Duodenal mucosa (tissue), 2 donors: Measurements from ENCODE around the gene CACNA1S.

Source experiments
- H3K27ac ChIP-seq: one replicate; pipeline ENCODE4 v1.7.0; 2013; ENCODE audit warnings: low read depth, low read length
- H3K27me3 ChIP-seq, 2 donors: one replicate each; pipeline ENCODE4 v1.7.0; 2013; ENCODE audit warnings: low read length in 2 of 2, control low read depth in 1 of 2; ENCODE audit not compliant: insufficient read depth in 2 of 2, control insufficient read depth in 1 of 2
- H3K36me3 ChIP-seq, 2 donors: one replicate each; pipeline ENCODE4 v1.7.0; 2013; ENCODE audit warnings: low read length in 2 of 2, control low read depth in 1 of 2; ENCODE audit not compliant: insufficient read depth in 2 of 2, control insufficient read depth in 1 of 2
- H3K4me1 ChIP-seq, 2 donors: one replicate each; pipeline ENCODE4 v1.7.0; 2013; ENCODE audit warnings: low read length in 2 of 2, control low read depth in 1 of 2; ENCODE audit not compliant: insufficient read depth in 2 of 2, control insufficient read depth in 1 of 2
- H3K4me3 ChIP-seq, 2 donors: one replicate each; pipeline ENCODE4 v1.7.0; 2013; ENCODE audit warnings: low read length in 2 of 2, low read depth in 1 of 2
- H3K9ac ChIP-seq, 2 donors: one replicate each; pipeline ENCODE4 v1.7.0; 2013; ENCODE audit warnings: low read length in 2 of 2, low read depth in 1 of 2
- H3K9me3 ChIP-seq, 2 donors: one replicate each; pipeline ENCODE4 v1.7.0; 2013; ENCODE audit warnings: low read length in 2 of 2, control low read depth in 1 of 2; ENCODE audit not compliant: control insufficient read depth in 1 of 2

Gene CACNA1S

GRCh38 chr1:201109651-201110050 is 2.6 kb downstream of the CACNA1S start:
- H3K9me3 ChIP-seq: no peaks in the 10 kb centered on the region
- no peaks in the 10 kb centered on the region for H3K36me3 ChIP-seq
- no peaks in the 10 kb centered on the region for H3K27me3 ChIP-seq
- H3K4me3 ChIP-seq: no peak overlapping the region
- peaks cover 0 to 10% of the 10 kb centered on the region in 2 donors for H3K4me1 ChIP-seq
- no peak overlapping the region for H3K27ac ChIP-seq
- H3K9ac ChIP-seq: no peak overlapping the region

- Histone ChIP-seq H3K27ac (no peak overlapping the region), H3K9ac (no peak overlapping the region), H3K36me3 (no peaks in the 10 kb centered on the region), H3K9me3 (no peaks in the 10 kb centered on the region), H3K4me1 (peaks cover 0 to under 1% of the 10 kb centered on the region in 2 donors), H3K4me3 (no peak overlapping the region), H3K27me3 (no peaks in the 10 kb centered on the region)
Observed at GRCh38 chr1:201108614-201109013, 3.6 kb downstream of the CACNA1S start.

- H3K4me3 ChIP-seq: no peak overlapping the region
- no peaks in the 10 kb centered on the region for H3K9me3 ChIP-seq
- H3K27me3 ChIP-seq: no peaks in the 10 kb centered on the region
- H3K36me3 ChIP-seq: no peaks in the 10 kb centered on the region
- H3K27ac ChIP-seq: no peak overlapping the region
- H3K9ac ChIP-seq: no peak overlapping the region
- no peaks in the 10 kb centered on the region for H3K4me1 ChIP-seq
Observed at GRCh38 chr1:201105688-201106087, 6.5 kb downstream of the CACNA1S start.

GRCh38 chr1:201104141-201104540 is 8.1 kb downstream of the CACNA1S start:
- Histone ChIP-seq H3K4me3 (no peak overlapping the region), H3K9me3 (no peaks in the 10 kb centered on the region), H3K27ac (no peak overlapping the region), H3K36me3 (no peaks in the 10 kb centered on the region), H3K27me3 (no peaks in the 10 kb centered on the region), H3K9ac (no peak overlapping the region), H3K4me1 (no peaks in the 10 kb centered on the region)

DNA sequence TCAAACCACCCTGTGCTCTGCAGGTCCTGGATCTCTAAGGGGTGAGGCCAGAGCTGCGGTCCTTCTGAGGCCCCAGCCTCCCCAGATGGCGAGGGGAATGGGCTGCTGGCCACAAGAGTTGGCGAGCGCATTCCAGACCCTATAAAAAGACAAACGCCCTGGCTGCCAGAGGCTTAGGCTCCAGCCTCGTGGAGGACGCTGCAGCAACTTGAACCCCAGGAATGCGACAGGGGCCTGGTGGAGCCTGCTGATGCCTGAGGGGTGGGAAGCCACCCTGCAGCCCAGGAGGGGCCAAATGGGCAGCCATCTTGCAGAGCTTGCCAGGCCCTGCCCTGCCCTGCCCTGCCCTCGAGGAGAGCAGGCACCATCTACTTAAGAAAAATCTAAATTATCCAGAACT is 8.6 kb downstream of the CACNA1S start:
- Histone ChIP-seq H3K27ac (no peak overlapping the region), H3K27me3 (no peaks in the 10 kb centered on the region), H3K4me1 (no peaks in the 10 kb centered on the region), H3K36me3 (no peaks in the 10 kb centered on the region), H3K4me3 (no peak overlapping the region), H3K9ac (no peak overlapping the region), H3K9me3 (no peaks in the 10 kb centered on the region)

GRCh38 chr1:201100169-201100930 is 11.9 kb downstream of the CACNA1S start:
- Histone ChIP-seq H3K9ac (no peak overlapping the region), H3K4me1 (no peaks in the 10 kb centered on the region), H3K27me3 (peaks cover 0 to 3% of the 10 kb centered on the region in 2 donors), H3K27ac (no peak overlapping the region), H3K4me3 (no peak overlapping the region), H3K36me3 (no peaks in the 10 kb centered on the region), H3K9me3 (no peaks in the 10 kb centered on the region)

DNA sequence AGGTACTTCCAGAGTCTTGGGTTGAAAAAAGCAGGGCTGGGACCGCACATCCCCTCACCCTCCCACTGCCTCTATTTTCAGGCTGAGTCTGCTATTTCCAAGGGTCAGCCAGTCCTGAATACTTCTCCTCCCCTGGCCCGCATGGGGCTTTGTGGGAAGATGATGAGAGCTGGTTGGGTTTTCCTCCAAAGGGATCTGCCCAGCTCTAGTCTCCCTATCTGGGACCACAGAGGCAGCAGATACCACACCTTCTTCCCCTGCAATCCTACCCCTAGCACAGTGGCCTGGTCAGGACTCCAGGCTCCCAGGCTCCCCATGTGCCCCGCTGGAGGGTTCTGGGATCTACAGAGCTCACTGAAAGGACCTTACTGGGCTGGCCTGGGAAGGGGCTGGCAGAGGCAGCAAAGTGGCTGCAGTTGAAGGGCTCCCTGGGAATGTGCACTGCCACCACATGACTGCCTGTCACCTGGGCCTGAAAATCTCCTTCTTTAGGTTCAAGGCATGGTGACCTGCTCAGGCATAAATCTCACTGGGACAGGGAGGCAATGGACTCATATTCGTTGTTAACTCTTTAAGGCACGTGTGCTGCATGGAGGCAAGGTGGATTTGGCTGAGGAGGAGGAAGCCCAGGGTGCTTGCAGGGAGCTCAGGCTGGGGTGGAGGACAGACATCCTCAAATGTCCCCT is 13.1 kb downstream of the CACNA1S start:
- Histone ChIP-seq H3K4me1 (no peaks in the 10 kb centered on the region), H3K27ac (no peak overlapping the region)

GRCh38 chr1:201096977-201097856 is 15.0 kb downstream of the CACNA1S start:
- Histone ChIP-seq H3K4me1 (no peaks in the 10 kb centered on the region), H3K27me3 (peaks cover 0 to 3% of the 10 kb centered on the region in 2 donors), H3K4me3 (no peak overlapping the region), H3K27ac (no peak overlapping the region), H3K9ac (no peak overlapping the region), H3K36me3 (no peaks in the 10 kb centered on the region), H3K9me3 (no peaks in the 10 kb centered on the region)

More for the DNA sequence above, 13.1 kb downstream of the CACNA1S start:
- Histone ChIP-seq H3K4me3 (no peak overlapping the region), H3K9ac (no peak overlapping the region), H3K36me3 (no peaks in the 10 kb centered on the region), H3K27me3 (peaks cover 0 to 3% of the 10 kb centered on the region in 2 donors), H3K9me3 (no peaks in the 10 kb centered on the region)

DNA sequence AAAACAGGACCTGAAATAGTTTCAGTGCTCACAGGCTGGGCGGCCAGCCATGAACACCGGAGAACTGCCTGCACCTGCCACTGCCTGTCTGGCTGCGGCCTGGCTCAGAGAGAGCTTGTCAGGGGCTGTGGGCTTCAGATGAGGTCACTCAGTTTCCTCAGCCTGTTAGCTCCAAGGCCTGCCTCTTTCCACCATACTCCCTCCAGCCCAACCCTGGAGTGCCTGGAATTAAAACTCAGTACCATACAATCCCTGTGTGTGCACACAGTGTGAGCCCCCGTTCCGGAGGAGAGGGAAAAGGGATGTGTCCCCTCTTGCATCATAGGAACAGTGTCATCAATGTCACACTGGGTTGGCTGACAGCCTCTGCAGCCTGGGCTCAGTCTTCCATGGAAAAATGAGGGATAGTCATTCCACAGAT is 16.2 kb downstream of the CACNA1S start:
- H3K4me1 ChIP-seq: no peaks in the 10 kb centered on the region
- no peak overlapping the region for H3K27ac ChIP-seq
- no peak overlapping the region for H3K9ac ChIP-seq
- no peaks in the 10 kb centered on the region for H3K36me3 ChIP-seq
- H3K4me3 ChIP-seq: no peak overlapping the region
- H3K9me3 ChIP-seq: no peaks in the 10 kb centered on the region
- peaks cover 0 to 3% of the 10 kb centered on the region in 2 donors for H3K27me3 ChIP-seq

GRCh38 chr1:201095581-201095980 is 16.6 kb downstream of the CACNA1S start:
- Histone ChIP-seq H3K36me3 (no peaks in the 10 kb centered on the region), H3K9me3 (no peaks in the 10 kb centered on the region), H3K9ac (no peak overlapping the region), H3K27me3 (peaks cover 0 to 3% of the 10 kb centered on the region in 2 donors), H3K4me1 (no peaks in the 10 kb centered on the region), H3K27ac (no peak overlapping the region), H3K4me3 (no peak overlapping the region)
